TTC549 (cell line): ENCODE measurements around the gene CNGA4.
"Not testable (repeated sequence)": the region's sequence is repeated elsewhere in the genome, so short reads cannot be mapped to it uniquely, and the experiment has no call there.

Experiments
- FAIRE-seq: peaks from 2 replicates; lab custom pipeline; 2012; peaks lifted over from hg19 to GRCh38; lab: Jason Lieb, UNC

Gene CNGA4

GRCh38 chr11:6268820-6269219 is 29.9 kb downstream of the CNGA4 start:
- no peak for FAIRE-seq

GRCh38 chr11:6269994-6270393 is 31.1 kb downstream of the CNGA4 start:
- no peak for FAIRE-seq

GRCh38 chr11:6270584-6271246 is 31.8 kb downstream of the CNGA4 start:
- FAIRE-seq, result no peak

GRCh38 chr11:6271598-6271997 is 32.7 kb downstream of the CNGA4 start:
- no peak for FAIRE-seq

GRCh38 chr11:6273188-6273587 is 34.3 kb downstream of the CNGA4 start:
- FAIRE-seq, result no peak

- FAIRE-seq, result not testable (repeated sequence)
These were observed 41.9 kb downstream of the CNGA4 start for GRCh38 chr11:6280809-6281208.

GRCh38 chr11:6283453-6284023 is 44.6 kb downstream of the CNGA4 start:
- no peak for FAIRE-seq

- no peak for FAIRE-seq
These were observed 45.4 kb downstream of the CNGA4 start for GRCh38 chr11:6284250-6284649.

GRCh38 chr11:6285019-6285418 is 46.1 kb downstream of the CNGA4 start:
- FAIRE-seq, result no peak
